AG04450 (cell line): Measurements from ENCODE around the gene WDR4. TPM values are rescaled to one million over a fixed set of nuclear protein-coding genes. Genes with fewer than 3 reads are reported as not detected.
"Not testable (repeated sequence)": the region's sequence is repeated elsewhere in the genome, so short reads cannot be mapped to it uniquely, and the experiment has no call there.

Experiments used
- CTCF ChIA-PET: fragments of 300-600, 350-600 bp; formaldehyde crosslinking; extraction: SDS; loops from one replicate; lab custom pipeline; 2022; ENCODE audit warnings: antibody characterized with exemption, inconsistent platforms; lab: Charles Lee
- POLR2A ChIA-PET: fragments of 350-600 bp; formaldehyde crosslinking; extraction: SDS; loops from one replicate; lab custom pipeline; 2021; ENCODE audit warnings: antibody characterized with exemption, inconsistent platforms; lab: Yijun Ruan, JAX
- DNase-seq: peaks from one replicate; pipeline ENCODE4 v3.0.0-alpha.2; 2011; ENCODE audit warnings: low read depth, low spot score
- H3K27ac ChIP-seq: one replicate; pipeline ENCODE4 v1.5.1; 2012; ENCODE audit warnings: low read depth, low read length, control low read depth
- H3K27me3 ChIP-seq: one replicate; pipeline ENCODE4 v1.6.0; 2012; ENCODE audit warnings: low read length; ENCODE audit not compliant: control insufficient read depth, insufficient read depth
- H3K4me3 ChIP-seq: 2 replicates; pipeline ENCODE4 v1.5.1; 2011; ENCODE audit warnings: mild to moderate bottlenecking, low read depth, low read length, control low read depth
- H3K9me3 ChIP-seq: 2 replicates; pipeline ENCODE4 v1.5.1; 2012; ENCODE audit warnings: low read length; ENCODE audit not compliant: control insufficient read depth, insufficient read depth
- polyA plus RNA-seq: library from polyadenylated mRNA; depleted of rRNA; stranded (reverse); fragments of >200 nt; gene quantifications from 2 replicates; pipeline ENCODE4 v1.2.3, GENCODE V29; 2011
- TF ChIP-seq, protein P1 (sequence below): IDR thresholded peaks from 2 replicates; pipeline ENCODE4 v1.5.1; 2011; ENCODE audit warnings: low read depth, low read length, control low read depth, inconsistent platforms

WDR4 gene
- polyA plus RNA-seq, 1 experiment = 8.9 TPM

DNA sequence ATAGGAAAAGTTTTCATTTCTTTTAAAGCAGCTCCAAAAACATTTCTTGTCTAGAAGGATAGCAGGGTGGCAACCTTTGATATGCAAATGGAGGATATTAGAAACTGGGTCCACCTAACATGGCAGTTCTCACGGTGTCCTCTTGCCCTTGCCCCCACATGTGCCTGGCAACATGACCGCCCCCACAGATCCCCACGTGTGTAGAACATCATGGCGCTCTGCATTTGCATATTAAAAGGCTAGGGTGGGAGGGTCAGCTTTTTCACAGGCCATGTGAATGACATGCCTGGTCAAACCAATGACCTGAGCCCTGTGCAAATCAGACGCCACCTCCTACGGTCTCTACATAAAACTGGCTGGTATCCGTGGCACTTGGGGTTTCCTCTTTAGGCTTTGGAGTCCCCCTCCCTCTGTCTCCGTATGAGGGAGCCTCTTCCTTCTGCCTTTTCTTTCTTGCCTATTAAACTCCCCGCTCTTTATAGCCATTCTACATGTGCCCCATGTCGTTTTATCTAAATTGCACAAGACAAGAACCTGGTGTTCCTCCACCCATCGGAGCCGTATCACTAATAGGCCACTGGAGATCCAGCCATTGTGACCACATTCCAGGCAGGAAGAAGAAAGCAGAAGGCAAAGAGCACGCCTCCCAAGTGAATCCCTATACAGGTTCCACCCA is 71.3 kb downstream of the WDR4 start:
- TF ChIP-seq, protein P1, sequence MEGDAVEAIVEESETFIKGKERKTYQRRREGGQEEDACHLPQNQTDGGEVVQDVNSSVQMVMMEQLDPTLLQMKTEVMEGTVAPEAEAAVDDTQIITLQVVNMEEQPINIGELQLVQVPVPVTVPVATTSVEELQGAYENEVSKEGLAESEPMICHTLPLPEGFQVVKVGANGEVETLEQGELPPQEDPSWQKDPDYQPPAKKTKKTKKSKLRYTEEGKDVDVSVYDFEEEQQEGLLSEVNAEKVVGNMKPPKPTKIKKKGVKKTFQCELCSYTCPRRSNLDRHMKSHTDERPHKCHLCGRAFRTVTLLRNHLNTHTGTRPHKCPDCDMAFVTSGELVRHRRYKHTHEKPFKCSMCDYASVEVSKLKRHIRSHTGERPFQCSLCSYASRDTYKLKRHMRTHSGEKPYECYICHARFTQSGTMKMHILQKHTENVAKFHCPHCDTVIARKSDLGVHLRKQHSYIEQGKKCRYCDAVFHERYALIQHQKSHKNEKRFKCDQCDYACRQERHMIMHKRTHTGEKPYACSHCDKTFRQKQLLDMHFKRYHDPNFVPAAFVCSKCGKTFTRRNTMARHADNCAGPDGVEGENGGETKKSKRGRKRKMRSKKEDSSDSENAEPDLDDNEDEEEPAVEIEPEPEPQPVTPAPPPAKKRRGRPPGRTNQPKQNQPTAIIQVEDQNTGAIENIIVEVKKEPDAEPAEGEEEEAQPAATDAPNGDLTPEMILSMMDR = no peak
- no peak overlapping the region for H3K4me3 ChIP-seq
- ChIA-PET CTCF (no interaction called here), POLR2A (no interaction called here)
- H3K27ac ChIP-seq = no peak overlapping the region
- H3K9me3 ChIP-seq = no peaks in the 10 kb centered on the region
- no peak for DNase-seq
- H3K27me3 ChIP-seq = peaks cover 25% of the 10 kb centered on the region

DNA sequence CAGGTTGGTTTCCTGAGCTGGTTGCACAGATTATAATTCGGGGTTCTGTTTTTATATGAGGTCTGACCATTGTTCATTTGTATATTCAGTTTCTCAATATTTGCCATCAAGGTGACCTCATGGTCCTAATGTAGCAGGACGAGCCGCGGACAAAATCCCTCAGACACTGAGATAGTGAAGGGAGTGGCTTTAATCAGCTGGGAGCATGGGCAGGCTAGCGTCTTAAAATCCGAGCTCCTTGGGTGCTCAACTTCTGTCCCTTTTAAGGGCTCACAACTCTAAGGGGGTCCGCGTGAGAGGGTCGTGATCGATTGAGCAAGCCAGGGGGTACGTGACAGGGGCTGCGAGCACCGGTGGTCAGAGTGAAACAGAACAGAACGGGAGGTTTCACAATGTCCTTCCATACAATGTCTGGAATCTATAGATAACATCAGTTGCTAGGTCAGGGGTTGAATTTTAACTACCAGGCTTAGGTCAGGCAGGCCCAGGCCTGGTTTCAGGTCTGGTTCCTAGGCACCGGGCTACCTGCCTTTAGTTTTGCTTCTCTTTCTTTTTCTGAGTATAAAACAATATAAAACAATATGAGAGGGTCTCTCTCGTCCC is 71.9 kb downstream of the WDR4 start:
- H3K27ac ChIP-seq, H3K4me3 ChIP-seq, CTCF ChIA-PET, H3K9me3 ChIP-seq, DNase-seq, POLR2A ChIA-PET: not testable (repeated sequence)
- H3K27me3 ChIP-seq = peaks cover 25% of the 10 kb centered on the region

DNA sequence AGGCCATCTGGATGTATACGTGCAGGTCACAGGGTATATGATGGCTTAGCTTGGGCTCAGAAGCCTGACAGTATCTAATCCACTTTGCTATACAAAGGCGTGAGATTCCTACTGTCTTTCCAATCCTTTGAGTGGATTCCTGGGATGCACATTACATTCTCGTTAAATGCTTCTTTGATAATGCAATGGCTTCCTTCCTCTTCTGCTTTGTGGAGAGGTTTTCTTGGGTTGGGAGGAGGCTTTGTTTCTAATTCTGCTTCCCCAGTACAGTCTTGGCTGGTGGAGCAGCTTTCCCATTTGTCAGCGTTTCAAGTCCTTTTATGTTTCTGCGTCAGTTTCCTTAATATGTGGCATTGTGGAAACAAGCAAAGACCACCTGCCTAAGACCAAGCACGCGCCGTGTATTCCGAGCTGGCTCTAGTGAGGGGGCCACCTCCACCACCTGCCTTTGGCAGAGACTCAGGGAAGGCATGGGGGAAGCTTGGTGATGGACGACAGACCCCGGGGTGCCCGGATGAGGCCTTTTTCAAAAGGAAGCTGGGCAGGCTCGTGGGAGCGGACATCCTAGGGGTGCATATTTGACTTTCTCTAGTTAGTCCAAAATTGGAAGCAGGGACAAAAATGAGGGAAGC is 72.7 kb downstream of the WDR4 start:
- Histone ChIP-seq H3K27me3 (peaks cover 23% of the 10 kb centered on the region), H3K9me3 (no peaks in the 10 kb centered on the region), H3K4me3 (no peak overlapping the region), H3K27ac (no peak overlapping the region)
- ChIA-PET CTCF (interaction anchor here (0.7 kb wide), 1 partner anchor 16 kb away, joined by 3 read pairs; no protein-coding TSS in a partner anchor), POLR2A (no interaction called here)
- DNase-seq = no peak
- TF ChIP-seq, protein P1 = no peak

DNA sequence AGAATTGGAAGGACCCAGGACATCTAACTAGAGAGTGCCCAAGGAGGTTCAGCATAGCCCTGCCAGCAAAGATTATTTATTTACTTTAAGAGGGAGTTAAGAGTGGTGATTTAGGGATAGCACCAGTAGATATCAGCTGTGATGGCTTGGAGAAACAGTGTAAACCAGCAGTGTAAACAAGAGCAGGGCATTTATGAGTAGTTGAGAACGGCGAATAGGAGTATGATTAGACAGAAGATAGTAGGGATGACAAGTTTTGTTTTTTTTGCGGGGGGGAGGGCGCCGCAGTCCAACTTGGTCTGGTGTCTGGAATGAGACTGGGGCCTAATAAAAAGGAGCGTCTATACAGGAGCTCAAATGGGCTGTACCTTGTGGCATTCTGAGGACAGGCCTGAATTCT is 77.7 kb downstream of the WDR4 start:
- H3K27me3 ChIP-seq, POLR2A ChIA-PET, H3K9me3 ChIP-seq, H3K27ac ChIP-seq, DNase-seq, CTCF ChIA-PET, H3K4me3 ChIP-seq: not testable (repeated sequence)

DNA sequence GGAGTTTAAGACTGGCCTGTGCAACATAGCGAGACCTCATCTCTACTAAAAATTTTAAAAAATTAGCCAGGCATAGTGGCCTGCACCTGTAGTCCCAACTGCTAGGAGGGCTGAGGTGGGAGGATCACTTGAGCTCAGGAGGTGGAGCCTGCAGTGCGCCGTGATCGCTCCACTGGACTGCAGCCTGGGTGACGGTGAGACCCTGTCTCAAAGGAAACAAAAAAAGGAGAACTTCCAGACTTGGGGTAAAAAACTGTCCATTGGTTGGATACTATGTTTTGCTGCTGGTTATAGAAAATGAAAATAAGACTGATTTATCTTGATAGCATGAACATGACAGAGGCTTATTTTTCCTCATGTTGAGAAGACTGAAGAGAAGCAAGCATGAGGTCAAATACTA is 79.4 kb downstream of the WDR4 start:
- ChIA-PET CTCF (no interaction called here), POLR2A (no interaction called here)

More for the DNA sequence above, 79.4 kb downstream of the WDR4 start:
- no peak overlapping the region for H3K27ac ChIP-seq
- TF ChIP-seq, protein P1 = no peak
- peaks cover 5% of the 10 kb centered on the region for H3K27me3 ChIP-seq
- DNase-seq = no peak
- H3K9me3 ChIP-seq = no peaks in the 10 kb centered on the region
- no peak overlapping the region for H3K4me3 ChIP-seq
